ENCODE data around the gene TUT7. TPM values are rescaled to one million over a fixed set of nuclear protein-coding genes. Genes with fewer than 3 reads are reported as not detected.
A peak's percentile ranks its signal among the peaks of the same experiment; 100 is the strongest.

Gene TUT7
- polyA plus RNA-seq, 2 donors = 23.5 to 35.4 TPM

DNA sequence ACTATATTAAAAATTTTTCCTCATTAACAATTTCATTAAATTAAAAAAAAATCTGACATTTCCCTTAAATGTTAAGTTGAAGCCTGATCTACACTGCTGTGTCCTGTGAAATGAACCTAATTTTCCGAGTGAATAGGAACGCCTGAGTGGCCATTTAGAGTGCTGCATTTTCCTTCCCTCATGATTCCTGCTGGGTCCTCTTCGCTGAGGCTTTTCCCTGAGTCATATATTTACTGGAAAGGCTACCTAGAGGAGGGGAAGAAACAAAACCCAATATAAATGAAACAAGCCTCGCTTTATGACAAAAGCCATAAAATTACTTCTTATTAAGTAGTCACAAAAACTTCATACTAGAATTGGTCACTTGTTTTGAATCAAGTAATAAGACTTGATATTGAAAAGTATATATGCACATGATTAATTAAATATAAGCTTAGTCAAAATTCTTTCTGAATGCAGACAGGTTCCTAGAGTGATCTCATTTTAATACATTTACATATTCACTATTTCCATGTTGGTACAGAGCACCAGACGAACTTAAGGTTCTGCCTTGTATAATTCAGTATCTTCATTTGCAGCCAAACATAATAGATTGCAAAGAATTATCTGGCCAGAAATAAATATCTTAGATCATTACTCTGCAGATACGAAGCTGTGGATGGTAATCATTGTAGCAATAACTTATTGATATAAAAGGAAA lies 65.6 kb downstream of the TUT7 start:
- no peaks in the 10 kb centered on the region for H3K4me1 ChIP-seq (ENCODE audit: control insufficient read depth in 2 of 2, insufficient read depth in 2 of 2, low read length in 1 of 2)
- H3K9me3 ChIP-seq (ENCODE audit: control insufficient read depth in 2 of 2, insufficient read depth in 1 of 2, low read depth in 1 of 2, low read length in 1 of 2) = no peaks in the 10 kb centered on the region
- H3K27me3 ChIP-seq (ENCODE audit: control insufficient read depth in 1 of 2, insufficient read depth in 2 of 2, low read length in 2 of 2) = no peaks in the 10 kb centered on the region
- no peak overlapping the region for H3K4me3 ChIP-seq (ENCODE audit: low read depth in 1 of 2, low read length in 2 of 2)
- H3K27ac ChIP-seq (ENCODE audit: low read depth in 2 of 2, low read length in 1 of 2) = no peak overlapping the region
- 93 to 94% methylated on average over 6 of the region's 6 CpGs for WGBS, 2 donors
- H3K36me3 ChIP-seq (ENCODE audit: control insufficient read depth in 2 of 2, insufficient read depth in 2 of 2, low read length in 1 of 2) = peaks cover 0 to 3% of the 10 kb centered on the region in 2 donors

DNA sequence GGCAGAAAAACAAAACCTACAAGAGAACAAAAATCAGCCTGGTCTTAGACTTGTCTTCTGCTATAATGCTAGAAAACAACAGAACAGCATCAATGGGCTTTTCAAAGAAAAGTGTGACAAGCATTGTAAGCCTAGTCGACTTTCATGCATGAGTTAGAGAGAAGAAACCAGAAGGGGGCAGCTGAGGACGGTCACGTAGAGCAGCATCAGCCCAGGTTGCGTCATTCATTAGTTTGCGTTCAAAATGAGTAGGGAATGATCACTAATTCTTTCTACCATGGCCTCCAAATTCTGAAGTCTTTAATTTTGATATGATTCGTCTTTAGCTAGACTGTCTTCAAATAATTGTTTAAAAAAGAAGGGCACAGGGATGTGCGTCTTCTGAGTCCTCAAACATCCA lies 67.2 kb downstream of the TUT7 start:
- H3K9me3 ChIP-seq (ENCODE audit: control insufficient read depth in 2 of 2, insufficient read depth in 1 of 2, low read depth in 1 of 2, low read length in 1 of 2) = no peaks in the 10 kb centered on the region
- peaks cover 0 to 3% of the 10 kb centered on the region in 2 donors for H3K36me3 ChIP-seq (ENCODE audit: control insufficient read depth in 2 of 2, insufficient read depth in 2 of 2, low read length in 1 of 2)
- no peak overlapping the region for H3K4me3 ChIP-seq (ENCODE audit: low read depth in 1 of 2, low read length in 2 of 2)
- no peaks in the 10 kb centered on the region for H3K4me1 ChIP-seq (ENCODE audit: control insufficient read depth in 2 of 2, insufficient read depth in 2 of 2, low read length in 1 of 2)
- no peaks in the 10 kb centered on the region for H3K27me3 ChIP-seq (ENCODE audit: control insufficient read depth in 1 of 2, insufficient read depth in 2 of 2, low read length in 2 of 2)
- WGBS, 2 donors = 64 to 72% methylated on average over 7 of the region's 7 CpGs
- H3K27ac ChIP-seq (ENCODE audit: low read depth in 2 of 2, low read length in 1 of 2) = no peak overlapping the region

DNA sequence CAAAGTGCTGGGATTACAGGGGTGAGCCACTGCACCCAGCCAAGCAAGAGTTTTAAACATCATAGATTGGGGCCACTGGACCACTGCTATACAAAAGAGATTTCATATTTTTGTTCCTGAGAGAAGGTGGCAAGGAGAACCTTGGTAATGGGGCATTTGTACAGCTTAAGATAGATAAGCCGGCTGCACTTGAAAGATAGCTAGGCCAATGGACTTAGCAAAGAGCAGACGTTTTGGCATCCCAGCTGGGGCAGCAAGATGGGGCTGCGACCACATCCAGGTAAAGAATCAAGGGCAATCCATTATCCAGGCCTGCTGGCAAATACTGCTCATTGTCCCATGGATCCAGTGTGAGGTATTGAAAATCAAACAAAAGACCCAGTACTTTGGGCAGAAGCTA lies 67.9 kb downstream of the TUT7 start:
- no peak overlapping the region for H3K4me3 ChIP-seq (ENCODE audit: low read depth in 1 of 2, low read length in 2 of 2)
- WGBS, 2 donors = 49 to 67% methylated on average over 3 of the region's 3 CpGs

DNA sequence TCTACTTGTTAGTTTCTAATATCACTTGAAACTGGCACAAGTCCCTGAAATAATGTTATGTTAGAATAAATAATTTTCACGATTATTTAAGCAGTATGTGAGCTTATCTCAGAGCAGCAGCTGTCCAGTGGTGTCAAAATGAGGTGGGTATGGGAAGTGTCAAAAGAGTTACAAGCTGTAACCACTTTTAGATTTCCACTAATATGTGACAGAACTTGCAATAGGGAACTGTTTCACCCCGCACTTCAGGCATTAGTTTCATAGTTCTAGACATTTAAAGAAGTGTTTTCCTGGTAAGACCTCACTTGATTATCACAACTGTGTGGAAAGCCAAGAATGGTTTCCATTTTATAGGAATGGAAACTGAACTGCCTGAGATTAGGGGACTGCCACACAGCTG lies 68.9 kb downstream of the TUT7 start:
- WGBS, 2 donors = 59% methylated on average over 2 of the region's 2 CpGs
- Histone ChIP-seq H3K9me3 (ENCODE audit: control insufficient read depth in 2 of 2, insufficient read depth in 1 of 2, low read depth in 1 of 2, low read length in 1 of 2) (no peaks in the 10 kb centered on the region), H3K36me3 (ENCODE audit: control insufficient read depth in 2 of 2, insufficient read depth in 2 of 2, low read length in 1 of 2) (peaks cover 0 to 3% of the 10 kb centered on the region in 2 donors), H3K4me3 (ENCODE audit: low read depth in 1 of 2, low read length in 2 of 2) (no peak overlapping the region), H3K27ac (ENCODE audit: low read depth in 2 of 2, low read length in 1 of 2) (no peak overlapping the region), H3K27me3 (ENCODE audit: control insufficient read depth in 1 of 2, insufficient read depth in 2 of 2, low read length in 2 of 2) (no peaks in the 10 kb centered on the region), H3K4me1 (ENCODE audit: control insufficient read depth in 2 of 2, insufficient read depth in 2 of 2, low read length in 1 of 2) (peaks cover 3 to 4% of the 10 kb centered on the region in 2 donors)

More for the DNA sequence above, 67.9 kb downstream of the TUT7 start:
- H3K9me3 ChIP-seq (ENCODE audit: control insufficient read depth in 2 of 2, insufficient read depth in 1 of 2, low read depth in 1 of 2, low read length in 1 of 2) = no peaks in the 10 kb centered on the region
- peaks cover 0 to 3% of the 10 kb centered on the region in 2 donors for H3K36me3 ChIP-seq (ENCODE audit: control insufficient read depth in 2 of 2, insufficient read depth in 2 of 2, low read length in 1 of 2)
- H3K4me1 ChIP-seq (ENCODE audit: control insufficient read depth in 2 of 2, insufficient read depth in 2 of 2, low read length in 1 of 2) = no peaks in the 10 kb centered on the region
- no peak overlapping the region for H3K27ac ChIP-seq (ENCODE audit: low read depth in 2 of 2, low read length in 1 of 2)
- no peaks in the 10 kb centered on the region for H3K27me3 ChIP-seq (ENCODE audit: control insufficient read depth in 1 of 2, insufficient read depth in 2 of 2, low read length in 2 of 2)

- Histone ChIP-seq H3K4me1 (ENCODE audit: control insufficient read depth in 2 of 2, insufficient read depth in 2 of 2, low read length in 1 of 2) (peaks cover 3 to 10% of the 10 kb centered on the region in 2 donors), H3K4me3 (ENCODE audit: low read depth in 1 of 2, low read length in 2 of 2) (peak overlapping the region; percentile 80 to 100), H3K36me3 (ENCODE audit: control insufficient read depth in 2 of 2, insufficient read depth in 2 of 2, low read length in 1 of 2) (peaks cover 0 to 3% of the 10 kb centered on the region in 2 donors), H3K9me3 (ENCODE audit: control insufficient read depth in 2 of 2, insufficient read depth in 1 of 2, low read depth in 1 of 2, low read length in 1 of 2) (no peaks in the 10 kb centered on the region), H3K27ac (ENCODE audit: low read depth in 2 of 2, low read length in 1 of 2) (peak overlapping the region; percentile 97), H3K27me3 (ENCODE audit: control insufficient read depth in 1 of 2, insufficient read depth in 2 of 2, low read length in 2 of 2) (no peaks in the 10 kb centered on the region)
- 14 to 16% methylated on average over 12 of the region's 12 CpGs for WGBS, 2 donors
These were observed 71.2 kb downstream of the TUT7 start for GRCh38 chr9:86282979-86283535.

- peak within 1 kb of the TSS; percentile 80 to 100 for H3K4me3 ChIP-seq (ENCODE audit: low read depth in 1 of 2, low read length in 2 of 2)
- WGBS, 2 donors = 1% methylated on average over 74 to 101 of the region's 101 CpGs
- no peaks in the 10 kb centered on the region for H3K9me3 ChIP-seq (ENCODE audit: control insufficient read depth in 2 of 2, insufficient read depth in 1 of 2, low read depth in 1 of 2, low read length in 1 of 2)
- peak within 1 kb of the TSS; percentile 97 for H3K27ac ChIP-seq (ENCODE audit: low read depth in 2 of 2, low read length in 1 of 2)
- H3K36me3 ChIP-seq (ENCODE audit: control insufficient read depth in 2 of 2, insufficient read depth in 2 of 2, low read length in 1 of 2) = peaks cover 0 to 3% of the 10 kb centered on the region in 2 donors
- H3K4me1 ChIP-seq (ENCODE audit: control insufficient read depth in 2 of 2, insufficient read depth in 2 of 2, low read length in 1 of 2) = peaks cover 3 to 10% of the 10 kb centered on the region in 2 donors
- H3K27me3 ChIP-seq (ENCODE audit: control insufficient read depth in 1 of 2, insufficient read depth in 2 of 2, low read length in 2 of 2) = no peaks in the 10 kb centered on the region
These were observed 71.9 kb downstream of the TUT7 start, which contains the start of gene ISCA1 for GRCh38 chr9:86282077-86282978. Gene ISCA1, minus strand, starts transcription at chr9:86282538. Its CDS starts 80 bp downstream, at chr9:86282458.

DNA sequence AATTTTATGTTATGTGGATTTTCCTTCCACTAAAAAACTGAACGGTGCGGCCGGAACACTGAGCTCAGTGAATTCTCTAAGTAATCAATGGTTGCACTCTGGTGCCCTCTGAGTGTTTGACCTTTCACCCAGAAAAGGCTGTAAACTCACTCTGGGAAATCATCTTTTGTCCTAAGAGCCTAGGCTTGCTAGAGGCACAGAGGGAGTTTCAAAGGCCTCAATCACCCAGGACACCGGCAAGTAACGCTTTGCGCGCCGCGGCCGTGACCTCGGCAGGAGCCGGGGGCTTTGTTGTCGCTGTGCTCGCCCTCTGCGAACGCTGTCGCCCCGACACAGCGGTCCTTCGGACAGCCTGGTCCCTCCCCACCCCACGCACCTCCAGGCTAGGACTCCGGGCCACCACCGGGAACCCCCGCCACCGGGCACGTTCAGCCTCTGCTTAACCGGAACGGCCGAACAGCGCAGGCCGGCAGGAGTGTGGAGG lies 72.6 kb downstream of the TUT7 start:
- WGBS, 2 donors = 1 to 2% methylated on average over 23 to 31 of the region's 31 CpGs
- Histone ChIP-seq H3K27me3 (ENCODE audit: control insufficient read depth in 1 of 2, insufficient read depth in 2 of 2, low read length in 2 of 2) (no peaks in the 10 kb centered on the region), H3K9me3 (ENCODE audit: control insufficient read depth in 2 of 2, insufficient read depth in 1 of 2, low read depth in 1 of 2, low read length in 1 of 2) (no peaks in the 10 kb centered on the region), H3K36me3 (ENCODE audit: control insufficient read depth in 2 of 2, insufficient read depth in 2 of 2, low read length in 1 of 2) (no peaks in the 10 kb centered on the region), H3K27ac (ENCODE audit: low read depth in 2 of 2, low read length in 1 of 2) (peak overlapping the region; percentile 97), H3K4me3 (ENCODE audit: low read depth in 1 of 2, low read length in 2 of 2) (peak overlapping the region; percentile 80 to 100), H3K4me1 (ENCODE audit: control insufficient read depth in 2 of 2, insufficient read depth in 2 of 2, low read length in 1 of 2) (peaks cover 3 to 10% of the 10 kb centered on the region in 2 donors)

GRCh38 chr9:86280580-86280979 lies 73.6 kb downstream of the TUT7 start:
- no peak overlapping the region for H3K4me3 ChIP-seq (ENCODE audit: low read depth in 1 of 2, low read length in 2 of 2)
- H3K27me3 ChIP-seq (ENCODE audit: control insufficient read depth in 1 of 2, insufficient read depth in 2 of 2, low read length in 2 of 2) = no peaks in the 10 kb centered on the region
- no peaks in the 10 kb centered on the region for H3K36me3 ChIP-seq (ENCODE audit: control insufficient read depth in 2 of 2, insufficient read depth in 2 of 2, low read length in 1 of 2)
- 95 to 96% methylated on average over 7 of the region's 7 CpGs for WGBS, 2 donors
- peaks cover 3 to 10% of the 10 kb centered on the region in 2 donors for H3K4me1 ChIP-seq (ENCODE audit: control insufficient read depth in 2 of 2, insufficient read depth in 2 of 2, low read length in 1 of 2)
- H3K27ac ChIP-seq (ENCODE audit: low read depth in 2 of 2, low read length in 1 of 2) = no peak overlapping the region
- no peaks in the 10 kb centered on the region for H3K9me3 ChIP-seq (ENCODE audit: control insufficient read depth in 2 of 2, insufficient read depth in 1 of 2, low read depth in 1 of 2, low read length in 1 of 2)

DNA sequence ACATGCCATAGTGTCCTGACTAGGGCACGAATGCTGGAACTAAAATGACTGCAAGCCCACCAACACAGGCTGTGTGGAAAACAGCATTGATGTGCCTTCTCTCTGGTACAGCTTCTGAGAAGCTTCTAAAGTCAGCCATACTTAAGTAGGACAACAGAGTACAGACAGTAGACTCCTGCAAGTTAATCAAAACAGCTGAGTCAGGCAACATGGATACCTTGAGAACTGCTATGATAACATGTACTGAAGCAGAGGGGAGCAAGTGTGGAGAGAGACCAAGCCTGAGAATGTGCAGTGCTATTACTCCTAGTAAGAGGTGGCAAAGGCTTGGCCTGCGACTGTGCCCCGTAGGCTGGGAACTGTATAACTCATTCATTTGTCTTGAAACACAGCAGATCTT lies 74.4 kb downstream of the TUT7 start:
- H3K27ac ChIP-seq (ENCODE audit: low read depth in 2 of 2, low read length in 1 of 2) = no peak overlapping the region
- peaks cover 3 to 10% of the 10 kb centered on the region in 2 donors for H3K4me1 ChIP-seq (ENCODE audit: control insufficient read depth in 2 of 2, insufficient read depth in 2 of 2, low read length in 1 of 2)
- H3K9me3 ChIP-seq (ENCODE audit: control insufficient read depth in 2 of 2, insufficient read depth in 1 of 2, low read depth in 1 of 2, low read length in 1 of 2) = no peaks in the 10 kb centered on the region
- peaks cover 0 to 3% of the 10 kb centered on the region in 2 donors for H3K36me3 ChIP-seq (ENCODE audit: control insufficient read depth in 2 of 2, insufficient read depth in 2 of 2, low read length in 1 of 2)
- H3K27me3 ChIP-seq (ENCODE audit: control insufficient read depth in 1 of 2, insufficient read depth in 2 of 2, low read length in 2 of 2) = no peaks in the 10 kb centered on the region
- WGBS, 2 donors = 93 to 97% methylated on average over 3 of the region's 3 CpGs
- no peak overlapping the region for H3K4me3 ChIP-seq (ENCODE audit: low read depth in 1 of 2, low read length in 2 of 2)
